Activated CD4-positive, alpha-beta T cell treated with anti-CD3 and anti-CD28 coated beads, Interleukin-2, amount 50 U/mL, for 4 hours (primary cell): ENCODE measurements around the gene CMPK1.
"Not testable (repeated sequence)": the region's sequence is repeated elsewhere in the genome, so short reads cannot be mapped to it uniquely, and the experiment has no call there.

Source experiments
- DNase-seq, 2 experiments: peaks; one replicate each; pipeline ENCODE4 v3.0.0-alpha.2; 2020

Gene CMPK1

GRCh38 chr1:47338249-47339077 lies 4.9 kb downstream of the CMPK1 start:
- no peak for DNase-seq

GRCh38 chr1:47340227-47340626 lies 6.6 kb downstream of the CMPK1 start:
- no peak for DNase-seq

- DNase-seq: not testable (repeated sequence)
Observed at GRCh38 chr1:47346979-47347378, 13.4 kb downstream of the CMPK1 start.

- no peak for DNase-seq
Observed at GRCh38 chr1:47347735-47348134, 14.1 kb downstream of the CMPK1 start.

- no peak for DNase-seq
Observed at GRCh38 chr1:47348246-47348645, 14.7 kb downstream of the CMPK1 start.

GRCh38 chr1:47351305-47351704 lies 17.7 kb downstream of the CMPK1 start:
- DNase-seq: no peak

GRCh38 chr1:47361380-47361779 lies 27.8 kb downstream of the CMPK1 start:
- DNase-seq: no peak

- DNase-seq: no peak
Observed at GRCh38 chr1:47362828-47363227, 29.2 kb downstream of the CMPK1 start.

GRCh38 chr1:47367651-47368050 lies 34.1 kb downstream of the CMPK1 start:
- no peak for DNase-seq

GRCh38 chr1:47371016-47371517 lies 37.5 kb downstream of the CMPK1 start:
- DNase-seq: no peak

GRCh38 chr1:47374501-47374900 lies 40.9 kb downstream of the CMPK1 start:
- no peak for DNase-seq

GRCh38 chr1:47378147-47378546 lies 44.6 kb downstream of the CMPK1 start:
- DNase-seq: no peak

GRCh38 chr1:47380699-47381098 lies 47.1 kb downstream of the CMPK1 start:
- DNase-seq: no peak

- DNase-seq: no peak
Observed at GRCh38 chr1:47382399-47382983, 48.9 kb downstream of the CMPK1 start.

- no peak for DNase-seq
Observed at GRCh38 chr1:47384083-47384482, 50.5 kb downstream of the CMPK1 start.

- no peak for DNase-seq
Observed at GRCh38 chr1:47385020-47385419, 51.4 kb downstream of the CMPK1 start.

GRCh38 chr1:47386268-47386667 lies 52.7 kb downstream of the CMPK1 start:
- DNase-seq: no peak

- DNase-seq: no peak
Observed at GRCh38 chr1:47388030-47388890, 54.7 kb downstream of the CMPK1 start.

- peak; percentile 7 to 19 for DNase-seq
Observed at GRCh38 chr1:47388891-47389238, 55.3 kb downstream of the CMPK1 start.

- DNase-seq: no peak
Observed at GRCh38 chr1:47389731-47390130, 56.1 kb downstream of the CMPK1 start.

GRCh38 chr1:47390843-47391242 lies 57.3 kb downstream of the CMPK1 start:
- no peak for DNase-seq

- DNase-seq: no peak
Observed at GRCh38 chr1:47393141-47393540, 59.6 kb downstream of the CMPK1 start.

- DNase-seq: no peak
Observed at GRCh38 chr1:47395433-47395832, 61.8 kb downstream of the CMPK1 start.
